ENCODE results near the gene TCFL5.

- no peak for TF ChIP-seq CTCF (IDR thresholded peaks at IDR 0.05)
- no peak for TF ChIP-seq POLR2A (IDR thresholded peaks at IDR 0.05)
These were observed 31.0 kb upstream of the TCFL5 start for GRCh38 chr20:62892348-62893304.

All from esophagus squamous epithelium (tissue), 4 donors.